AML-193 (cell line): Measurements from ENCODE around the gene TNIP2.
"Not testable (repeated sequence)": the region's sequence is repeated elsewhere in the genome, so short reads cannot be mapped to it uniquely, and the experiment has no call there.

Source experiments
- DNase-seq, 2 experiments: peaks; one replicate each; lab custom pipeline; 2025; lab: John Stamatoyannopoulos, UW

The TNIP2 gene

GRCh38 chr4:2794486-2795299 lies 38.6 kb upstream of the TNIP2 start:
- peak; percentile 44 to 55 for DNase-seq

GRCh38 chr4:2793586-2794485 lies 37.7 kb upstream of the TNIP2 start:
- DNase-seq, result peak; percentile 34 to 38

- peak; percentile 31 to 44 for DNase-seq
Observed at GRCh38 chr4:2792711-2793585, 36.8 kb upstream of the TNIP2 start, which contains the start of gene SH3BP2. Gene SH3BP2, plus strand, starts transcription at chr4:2793085. Its CDS starts 27,533 bp downstream, at chr4:2820618.

DNA sequence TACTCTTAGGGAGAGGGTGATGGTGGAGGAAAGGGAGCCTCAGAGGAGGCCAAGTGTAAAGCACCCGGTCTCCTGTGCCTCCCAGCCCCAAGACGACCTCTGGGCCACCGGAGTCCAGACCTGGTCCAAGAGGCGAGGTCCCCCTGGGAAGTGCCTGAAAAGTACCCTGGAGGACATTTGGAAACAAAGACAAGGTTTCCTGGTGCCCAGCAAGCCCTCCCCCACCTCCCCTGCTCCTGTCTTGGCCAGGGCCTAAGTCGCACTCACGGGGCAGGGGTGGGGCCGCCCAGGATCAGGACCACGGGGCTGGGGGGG lies 36.2 kb upstream of the TNIP2 start:
- no peak for DNase-seq

GRCh38 chr4:2791518-2792395 lies 35.6 kb upstream of the TNIP2 start:
- no peak for DNase-seq

DNA sequence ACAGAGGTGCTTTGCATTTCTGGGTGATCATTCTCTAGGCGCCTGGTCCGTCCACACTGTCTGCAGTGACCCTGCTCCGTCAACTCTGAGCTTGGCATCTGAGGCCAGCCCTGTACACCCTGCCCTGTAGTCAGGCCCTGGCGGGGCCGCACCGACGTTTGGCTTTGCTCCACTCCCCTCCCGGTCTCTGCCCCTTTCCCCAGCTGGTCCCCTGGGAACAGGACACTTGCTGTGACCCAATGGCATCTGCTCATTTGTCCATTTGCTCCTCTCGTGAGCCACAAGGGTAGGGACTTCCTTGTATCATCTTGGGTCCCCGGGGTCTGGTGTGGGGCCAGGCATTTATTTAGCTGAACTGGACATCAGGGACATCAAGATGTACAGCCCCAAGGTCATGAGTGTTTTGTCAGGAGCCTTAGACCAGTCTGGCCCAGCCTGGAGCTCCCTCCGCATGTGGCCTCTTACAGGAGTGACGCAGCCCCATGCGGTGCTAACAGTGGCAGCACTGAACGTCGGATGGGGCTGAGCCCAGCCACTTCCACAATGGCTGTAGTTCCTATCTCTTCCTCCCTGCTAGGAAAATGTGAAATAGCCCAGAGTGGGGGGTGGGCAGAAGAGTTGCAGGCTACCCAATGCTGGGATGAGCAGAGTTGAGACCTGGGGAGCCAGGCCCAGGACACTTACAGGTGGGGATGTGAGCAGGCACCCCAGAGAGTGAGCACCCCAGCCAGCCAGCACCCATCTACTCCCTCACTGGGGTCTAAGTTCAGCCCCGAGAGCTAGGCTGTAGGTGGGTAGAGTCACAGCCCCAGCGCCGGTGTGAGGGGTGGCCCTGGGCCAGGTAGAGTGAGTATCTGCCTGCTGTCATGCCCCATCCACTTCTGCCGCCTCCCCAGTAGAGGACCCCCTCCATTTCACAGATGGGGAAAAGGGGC lies 34.7 kb upstream of the TNIP2 start:
- DNase-seq, result no peak

- DNase-seq, result no peak
Observed at GRCh38 chr4:2789793-2790582, 33.9 kb upstream of the TNIP2 start.

DNA sequence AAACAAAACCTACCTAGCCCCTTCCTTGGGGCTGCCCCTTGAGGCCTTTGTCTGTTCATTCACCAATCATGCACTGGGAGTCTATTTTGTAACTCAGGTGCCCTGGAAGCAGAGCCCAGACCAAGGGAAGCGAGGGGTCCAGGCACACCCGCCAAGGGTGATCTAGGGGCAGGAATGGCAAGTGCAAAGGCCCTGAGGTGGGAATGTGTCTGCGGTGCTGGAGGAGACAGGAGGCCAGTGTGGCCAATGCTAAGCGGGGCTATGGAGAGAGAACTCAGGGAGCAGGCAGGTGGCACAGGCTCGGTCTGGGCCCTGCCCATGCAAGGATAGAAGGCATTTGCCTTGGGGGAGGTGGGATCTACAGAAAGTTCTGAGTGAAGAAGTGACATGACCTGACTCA lies 33.2 kb upstream of the TNIP2 start:
- DNase-seq, result no peak

GRCh38 chr4:2788532-2789103 lies 32.5 kb upstream of the TNIP2 start:
- no peak for DNase-seq

DNA sequence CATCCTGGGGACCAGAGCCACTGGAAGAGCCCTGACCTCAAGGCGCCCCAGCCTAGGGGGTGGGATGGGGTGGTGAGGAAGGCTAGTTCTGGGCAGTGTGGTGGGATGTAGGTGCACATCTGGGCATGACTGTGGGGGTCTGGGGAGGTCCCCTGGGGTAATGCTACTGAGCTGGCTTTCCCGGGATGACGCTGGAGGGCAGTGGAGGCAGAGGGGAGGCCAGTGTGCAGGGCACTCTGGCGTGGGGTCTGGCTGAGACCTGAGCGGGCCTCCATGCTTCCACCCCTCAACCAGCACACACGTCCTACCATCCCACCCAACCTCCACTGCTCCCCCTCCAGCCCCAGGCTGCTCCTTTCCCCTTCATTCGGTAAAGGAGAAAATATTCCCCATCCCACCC lies 32.0 kb upstream of the TNIP2 start:
- no peak for DNase-seq

- peak; percentile 66 to 73 for DNase-seq
Observed at GRCh38 chr4:2787230-2788100, 31.3 kb upstream of the TNIP2 start.

GRCh38 chr4:2786794-2787229 lies 30.7 kb upstream of the TNIP2 start:
- no peak for DNase-seq

DNA sequence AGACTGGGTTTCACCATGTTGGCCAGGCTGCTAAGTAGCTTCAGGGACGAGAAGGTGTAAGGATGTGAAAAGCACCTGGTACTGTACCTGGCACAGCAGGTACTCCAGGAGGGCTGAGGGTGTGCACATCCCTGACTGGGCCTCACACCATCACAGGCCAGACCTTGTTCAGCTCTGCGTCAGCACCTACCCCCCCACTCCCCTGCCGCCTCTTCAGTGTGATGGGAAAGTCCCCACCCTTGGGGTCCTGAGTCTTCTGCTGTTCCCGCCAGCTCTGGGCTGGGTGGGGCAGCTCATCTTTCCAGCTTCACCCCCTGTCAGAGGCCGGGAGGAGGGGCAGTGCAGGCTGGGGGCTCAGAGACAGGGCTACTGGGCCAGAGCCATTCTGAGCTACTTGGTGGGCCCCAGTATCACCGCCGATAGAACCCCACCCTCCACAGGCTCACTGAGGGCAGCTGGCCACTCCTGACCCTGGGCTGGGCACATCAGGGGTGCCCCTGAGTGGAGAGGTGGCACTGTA lies 30.1 kb upstream of the TNIP2 start:
- DNase-seq, result no peak

DNA sequence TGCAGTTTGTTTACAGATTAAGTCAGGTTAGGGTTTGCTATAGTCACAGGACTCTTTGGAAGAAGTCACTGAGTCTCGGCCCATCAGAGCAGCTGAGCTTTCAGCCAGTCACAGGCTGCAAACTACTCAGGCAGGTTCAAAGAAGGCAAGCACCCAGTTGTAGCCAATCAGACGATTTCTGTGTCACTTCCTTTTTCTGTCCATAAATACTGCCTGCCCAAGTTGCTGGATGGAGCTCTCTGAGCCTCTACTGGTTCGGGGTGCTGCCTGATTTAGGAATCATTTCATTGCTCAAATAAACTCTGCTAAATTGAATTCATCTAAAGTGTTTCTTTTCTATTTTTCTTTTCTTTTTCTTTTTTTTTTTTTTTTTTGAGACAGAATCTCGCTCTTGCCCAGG lies 29.5 kb upstream of the TNIP2 start:
- DNase-seq, result peak; percentile 85 to 86

GRCh38 chr4:2783790-2784189 lies 27.7 kb upstream of the TNIP2 start:
- DNase-seq, result no peak

GRCh38 chr4:2781911-2782310 lies 25.8 kb upstream of the TNIP2 start:
- DNase-seq, result no peak

- not testable (repeated sequence) for DNase-seq
Observed at GRCh38 chr4:2780643-2781042, 24.5 kb upstream of the TNIP2 start.
